ENCODE data around the gene OTUD4. TPM values are rescaled to one million over a fixed set of nuclear protein-coding genes. Genes with fewer than 3 reads are reported as not detected.
"Not testable (repeated sequence)": the region's sequence is repeated elsewhere in the genome, so short reads cannot be mapped to it uniquely, and the experiment has no call there.

OTUD4 gene
- total RNA-seq, 1 donor from 2014 or later = 34.0 TPM

DNA sequence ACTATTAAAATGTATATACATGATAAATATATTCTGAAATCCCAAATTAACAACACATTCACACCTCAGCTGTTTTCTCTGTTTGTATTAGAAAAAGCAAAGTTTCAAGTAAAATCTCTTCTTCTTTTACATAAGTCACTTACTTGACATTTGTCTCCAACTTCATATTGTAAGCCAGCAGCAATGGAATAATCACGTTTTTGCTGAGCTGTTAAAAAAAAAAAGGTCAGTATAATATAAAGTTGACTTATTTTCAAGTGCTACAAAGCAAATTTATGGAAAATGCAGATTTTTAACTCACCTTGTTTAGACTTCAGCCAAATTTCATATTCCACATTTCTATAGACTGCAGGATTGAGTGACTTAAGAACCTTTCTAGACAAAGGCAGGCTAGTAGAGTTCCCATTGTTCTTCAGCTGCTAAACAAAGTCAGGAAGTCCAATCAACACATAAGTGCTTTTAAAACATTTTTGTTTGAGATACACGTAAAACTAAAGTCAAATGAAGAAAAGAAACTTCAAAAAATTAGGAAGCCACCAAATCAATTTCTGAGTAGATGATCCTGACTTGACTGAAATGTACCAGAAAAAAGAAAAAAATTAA is 25.0 kb downstream of the OTUD4 start:
- no peaks in the 10 kb centered on the region for H3K4me1 Mint-ChIP-seq
- H3K36me3 Mint-ChIP-seq (ENCODE audit: low read depth) = peaks cover 6% of the 10 kb centered on the region
- no peaks in the 10 kb centered on the region for H3K9me3 Mint-ChIP-seq
- TF ChIP-seq, protein P1, sequence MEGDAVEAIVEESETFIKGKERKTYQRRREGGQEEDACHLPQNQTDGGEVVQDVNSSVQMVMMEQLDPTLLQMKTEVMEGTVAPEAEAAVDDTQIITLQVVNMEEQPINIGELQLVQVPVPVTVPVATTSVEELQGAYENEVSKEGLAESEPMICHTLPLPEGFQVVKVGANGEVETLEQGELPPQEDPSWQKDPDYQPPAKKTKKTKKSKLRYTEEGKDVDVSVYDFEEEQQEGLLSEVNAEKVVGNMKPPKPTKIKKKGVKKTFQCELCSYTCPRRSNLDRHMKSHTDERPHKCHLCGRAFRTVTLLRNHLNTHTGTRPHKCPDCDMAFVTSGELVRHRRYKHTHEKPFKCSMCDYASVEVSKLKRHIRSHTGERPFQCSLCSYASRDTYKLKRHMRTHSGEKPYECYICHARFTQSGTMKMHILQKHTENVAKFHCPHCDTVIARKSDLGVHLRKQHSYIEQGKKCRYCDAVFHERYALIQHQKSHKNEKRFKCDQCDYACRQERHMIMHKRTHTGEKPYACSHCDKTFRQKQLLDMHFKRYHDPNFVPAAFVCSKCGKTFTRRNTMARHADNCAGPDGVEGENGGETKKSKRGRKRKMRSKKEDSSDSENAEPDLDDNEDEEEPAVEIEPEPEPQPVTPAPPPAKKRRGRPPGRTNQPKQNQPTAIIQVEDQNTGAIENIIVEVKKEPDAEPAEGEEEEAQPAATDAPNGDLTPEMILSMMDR (conservative IDR thresholded peaks at IDR 0.05) = no peak
- H3K27me3 Mint-ChIP-seq (ENCODE audit: low read depth) = no peaks in the 10 kb centered on the region
- H3K4me3 Mint-ChIP-seq = no peak overlapping the region
- no peak for DNase-seq (ENCODE audit: low read depth, low spot score)
- H3K27ac Mint-ChIP-seq (ENCODE audit: unreplicated experiment) = no peak overlapping the region

DNA sequence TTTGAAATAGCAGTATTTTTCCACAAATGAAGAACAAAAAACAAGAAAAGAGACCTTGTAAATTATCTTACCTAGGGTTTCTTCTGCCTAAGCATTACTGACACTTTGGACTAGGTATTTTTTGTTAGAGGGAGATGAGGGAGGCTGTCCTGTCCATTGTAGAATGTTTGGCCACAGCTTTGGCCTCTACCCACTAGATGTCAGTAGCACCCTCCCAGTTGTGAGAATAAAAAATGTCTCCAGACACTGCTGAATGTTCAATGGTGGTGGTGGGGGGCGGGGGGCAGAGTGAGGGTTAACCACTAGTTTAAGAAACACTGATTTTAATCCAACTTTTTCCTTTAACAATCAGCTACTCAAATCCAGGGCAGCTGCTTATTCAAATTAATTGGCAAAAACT is 25.8 kb downstream of the OTUD4 start:
- H3K9me3 Mint-ChIP-seq = no peaks in the 10 kb centered on the region
- no peak overlapping the region for H3K27ac Mint-ChIP-seq (ENCODE audit: unreplicated experiment)
- TF ChIP-seq, protein P1 (conservative IDR thresholded peaks at IDR 0.05) = peak; percentile 59
- peaks cover 7% of the 10 kb centered on the region for H3K36me3 Mint-ChIP-seq (ENCODE audit: low read depth)
- H3K4me3 Mint-ChIP-seq = no peak overlapping the region
- no peaks in the 10 kb centered on the region for H3K4me1 Mint-ChIP-seq
- no peaks in the 10 kb centered on the region for H3K27me3 Mint-ChIP-seq (ENCODE audit: low read depth)
- DNase-seq (ENCODE audit: low read depth, low spot score) = no peak

DNA sequence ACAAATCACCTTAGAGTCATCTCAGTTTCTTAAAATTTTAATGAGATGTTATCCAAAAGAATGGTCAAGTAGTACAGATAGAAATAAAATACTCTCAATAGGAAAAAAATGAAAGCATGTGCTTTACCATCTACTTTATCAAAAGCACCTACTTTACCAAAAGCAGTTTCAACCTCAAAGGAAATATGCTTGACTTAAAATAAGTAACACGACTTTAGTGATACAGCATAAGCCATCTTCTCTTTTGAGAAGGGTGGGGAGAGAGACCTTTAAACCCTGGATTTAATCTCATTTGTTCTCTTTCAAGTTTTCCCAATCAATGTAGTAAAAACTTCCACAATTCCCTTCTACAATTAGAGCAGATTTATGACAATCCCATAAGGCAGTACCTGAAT is 26.5 kb downstream of the OTUD4 start:
- H3K36me3 Mint-ChIP-seq (ENCODE audit: low read depth) = peaks cover 10% of the 10 kb centered on the region

DNA sequence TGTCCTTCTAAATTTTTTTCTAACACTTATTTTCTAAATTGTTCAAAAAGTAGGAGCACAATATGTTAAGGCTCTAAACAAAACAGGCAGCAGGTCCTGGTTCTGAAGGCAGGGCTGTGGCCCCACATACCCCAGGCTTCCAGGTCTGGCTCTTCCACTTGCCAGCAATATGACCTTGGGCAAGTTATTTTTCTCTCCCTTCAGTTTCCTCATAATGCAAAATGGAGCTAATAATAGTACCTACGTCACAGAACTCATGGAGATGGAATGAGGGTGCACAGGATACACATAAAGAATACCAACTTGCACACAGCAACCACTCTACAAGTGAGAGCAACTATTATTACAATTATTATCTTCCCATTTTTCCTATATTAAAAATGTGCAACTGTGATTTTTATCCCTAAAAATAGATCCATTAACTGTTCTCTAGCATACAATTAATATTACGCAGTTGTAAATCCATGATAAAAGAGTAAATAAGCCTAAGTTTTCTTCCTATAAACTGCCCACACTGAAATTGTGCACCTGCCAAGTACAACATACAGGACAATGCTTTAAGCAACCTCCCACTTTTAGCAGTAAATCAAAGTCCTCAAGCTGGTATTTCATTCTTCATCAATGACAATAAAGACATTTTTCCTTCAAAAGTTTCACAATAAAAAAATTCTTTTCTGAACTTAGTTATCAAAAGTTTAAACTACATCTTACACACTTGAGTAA is 27.0 kb downstream of the OTUD4 start:
- no peak overlapping the region for H3K27ac Mint-ChIP-seq (ENCODE audit: unreplicated experiment)
- no peaks in the 10 kb centered on the region for H3K27me3 Mint-ChIP-seq (ENCODE audit: low read depth)
- TF ChIP-seq, protein P1 (conservative IDR thresholded peaks at IDR 0.05) = no peak
- no peak overlapping the region for H3K4me3 Mint-ChIP-seq
- no peaks in the 10 kb centered on the region for H3K4me1 Mint-ChIP-seq
- no peaks in the 10 kb centered on the region for H3K9me3 Mint-ChIP-seq
- peaks cover 12% of the 10 kb centered on the region for H3K36me3 Mint-ChIP-seq (ENCODE audit: low read depth)
- no peak for DNase-seq (ENCODE audit: low read depth, low spot score)

More for the DNA sequence above, 26.5 kb downstream of the OTUD4 start:
- H3K4me1 Mint-ChIP-seq = no peaks in the 10 kb centered on the region
- DNase-seq (ENCODE audit: low read depth, low spot score) = no peak
- no peaks in the 10 kb centered on the region for H3K9me3 Mint-ChIP-seq
- TF ChIP-seq, protein P1 (conservative IDR thresholded peaks at IDR 0.05) = no peak
- no peaks in the 10 kb centered on the region for H3K27me3 Mint-ChIP-seq (ENCODE audit: low read depth)
- H3K27ac Mint-ChIP-seq (ENCODE audit: unreplicated experiment) = no peak overlapping the region
- no peak overlapping the region for H3K4me3 Mint-ChIP-seq

DNA sequence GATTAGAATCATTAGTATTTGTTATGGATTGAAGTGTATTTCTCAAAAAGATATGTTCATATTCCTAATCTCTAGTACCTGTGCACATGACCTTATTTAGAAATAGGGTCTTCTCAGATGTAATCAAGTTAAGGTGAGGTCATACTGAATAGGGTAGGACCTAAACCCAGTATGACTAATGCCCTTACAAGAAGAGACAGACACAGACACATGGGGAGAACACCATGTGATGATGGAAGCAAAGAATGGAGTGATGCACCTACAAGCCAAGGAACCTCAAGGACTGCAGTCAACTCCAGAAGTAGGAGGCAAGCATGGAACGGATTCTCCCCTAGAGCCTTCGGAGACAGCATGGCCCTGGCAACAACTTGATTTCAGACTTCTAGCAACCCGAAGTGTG is 31.4 kb downstream of the OTUD4 start:
- H3K4me1 Mint-ChIP-seq = no peaks in the 10 kb centered on the region
- H3K9me3 Mint-ChIP-seq = no peaks in the 10 kb centered on the region
- no peak overlapping the region for H3K4me3 Mint-ChIP-seq
- no peaks in the 10 kb centered on the region for H3K27me3 Mint-ChIP-seq (ENCODE audit: low read depth)
- TF ChIP-seq, protein P1 (conservative IDR thresholded peaks at IDR 0.05) = no peak
- DNase-seq (ENCODE audit: low read depth, low spot score) = no peak
- no peak overlapping the region for H3K27ac Mint-ChIP-seq (ENCODE audit: unreplicated experiment)
- H3K36me3 Mint-ChIP-seq (ENCODE audit: low read depth) = peaks cover 19% of the 10 kb centered on the region

DNA sequence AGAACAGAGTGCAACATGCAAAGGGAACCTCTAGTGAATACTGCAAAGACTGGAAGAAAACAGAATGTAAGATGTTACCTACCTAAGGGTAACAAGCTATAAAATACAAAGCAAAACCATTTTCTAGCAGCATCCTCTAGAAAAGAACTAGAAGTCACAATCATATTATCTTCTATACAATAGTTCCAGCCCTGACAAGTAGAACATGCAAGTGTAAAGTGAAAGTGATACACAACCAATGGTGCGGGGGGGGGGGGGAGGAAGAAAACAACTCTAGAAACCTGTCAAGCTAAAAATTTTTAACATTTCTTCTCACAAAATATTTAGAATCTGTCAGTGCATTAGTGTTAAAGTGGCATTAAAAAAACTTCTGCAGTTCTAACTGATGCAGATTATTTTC is 44.2 kb downstream of the OTUD4 start:
- not testable (repeated sequence) for H3K9me3 Mint-ChIP-seq; H3K27me3 Mint-ChIP-seq (ENCODE audit: low read depth)

More for the DNA sequence above, 44.2 kb downstream of the OTUD4 start:
- not testable (repeated sequence) for H3K27ac Mint-ChIP-seq (ENCODE audit: unreplicated experiment); H3K4me3 Mint-ChIP-seq; DNase-seq (ENCODE audit: low read depth, low spot score); H3K4me1 Mint-ChIP-seq
- H3K36me3 Mint-ChIP-seq (ENCODE audit: low read depth) = peaks cover 23% of the 10 kb centered on the region

All from neural crest cell (in vitro differentiated cells).